Panc1 (cell line): ENCODE measurements around the gene HNF1A.

ENCODE experiments used
- CTCF ChIP-seq: fragments of 450-650 bp; IDR thresholded peaks from 2 replicates; pipeline ENCODE4 v1.5.1; 2017; ENCODE audit warnings: mild to moderate bottlenecking
- POLR2AphosphoS5 ChIP-seq: IDR thresholded peaks from 2 replicates; pipeline ENCODE4 v1.6.1; 2012; ENCODE audit warnings: mild to moderate bottlenecking, low read depth, low read length, moderate library complexity

GRCh38 chr12:120971299-120972180 is 6.8 kb upstream of the HNF1A start:
- TF ChIP-seq POLR2AphosphoS5: no peak
- TF ChIP-seq CTCF: no peak; the same call in none of the 2 replicates
